EL (cell line): Measurements from ENCODE around the gene COL25A1.

ENCODE experiments used
- DNase-seq: peaks from one replicate; pipeline ENCODE4 v3.0.0-alpha.2; 2016

Gene COL25A1

GRCh38 chr4:108793415-108793814, 509.0 kb downstream of the COL25A1 start:
- DNase-seq = no peak

- DNase-seq = no peak
These were observed 513.7 kb downstream of the COL25A1 start for GRCh38 chr4:108788731-108789130.

- no peak for DNase-seq
These were observed 514.7 kb downstream of the COL25A1 start for GRCh38 chr4:108787724-108788123.

- no peak for DNase-seq
These were observed 515.4 kb downstream of the COL25A1 start for GRCh38 chr4:108787106-108787505.

- DNase-seq = no peak
These were observed 516.1 kb downstream of the COL25A1 start for GRCh38 chr4:108786351-108786750.

GRCh38 chr4:108783665-108784463, 518.6 kb downstream of the COL25A1 start:
- no peak for DNase-seq

GRCh38 chr4:108779958-108780357, 522.5 kb downstream of the COL25A1 start:
- no peak for DNase-seq

- DNase-seq = no peak
These were observed 525.1 kb downstream of the COL25A1 start for GRCh38 chr4:108777388-108777787.

- DNase-seq = no peak
These were observed 526.5 kb downstream of the COL25A1 start for GRCh38 chr4:108775921-108776320.

GRCh38 chr4:108774809-108775530, 527.5 kb downstream of the COL25A1 start:
- no peak for DNase-seq

GRCh38 chr4:108772402-108772801, 530.1 kb downstream of the COL25A1 start:
- DNase-seq = no peak

GRCh38 chr4:108766058-108766457, 536.4 kb downstream of the COL25A1 start:
- DNase-seq = no peak

- DNase-seq = no peak
These were observed 538.5 kb downstream of the COL25A1 start for GRCh38 chr4:108763986-108764385.

GRCh38 chr4:108763226-108763593, 539.2 kb downstream of the COL25A1 start:
- no peak for DNase-seq

- DNase-seq = peak; percentile 25
These were observed 539.8 kb downstream of the COL25A1 start, which contains the start of gene ETNPPL for GRCh38 chr4:108762559-108763225. Gene ETNPPL, minus strand, starts transcription at chr4:108763053. Its CDS starts 155 bp downstream, at chr4:108762898.
